Lung (tissue), 12 donors: ENCODE measurements around the gene PLEKHM3. TPM values are rescaled to one million over a fixed set of nuclear protein-coding genes. Genes with fewer than 3 reads are reported as not detected.
"Not testable (repeated sequence)": the region's sequence is repeated elsewhere in the genome, so short reads cannot be mapped to it uniquely, and the experiment has no call there.

Source experiments
- ATAC-seq: fragments of 200-7000 bp; cut with Tn5 transposase; one replicate; pipeline ENCODE4 v1.9.1; 2020; ENCODE audit warnings: moderate number of reproducible peaks; ENCODE audit not compliant: insufficient read depth, low FRiP score
- DNase-seq, 3 donors: peaks; one replicate each; pipeline ENCODE4 v3.0.0-alpha.2; 2013 to 2017
- H3K27ac ChIP-seq, 2 donors: one replicate each; pipeline ENCODE4 v1.5.1; 2013; ENCODE audit warnings: mild to moderate bottlenecking in 2 of 2, moderate library complexity in 2 of 2, control low read depth in 1 of 2, inconsistent platforms in 1 of 2, low read depth in 1 of 2, low read length in 1 of 2
- H3K27me3 ChIP-seq, 3 donors: one replicate each; pipeline ENCODE4 v1.5.1; 2013; ENCODE audit warnings: low read length in 2 of 3; ENCODE audit not compliant: control insufficient read depth in 3 of 3, insufficient read depth in 3 of 3
- H3K36me3 ChIP-seq, 4 donors: one replicate each; pipeline ENCODE4 v1.5.1; 2013; ENCODE audit warnings: low read length in 4 of 4, mild to moderate bottlenecking in 1 of 4, moderate library complexity in 1 of 4; ENCODE audit not compliant: control insufficient read depth in 4 of 4, insufficient read depth in 4 of 4
- H3K4me1 ChIP-seq, 5 donors: one replicate each; pipeline ENCODE4 v1.5.1; 2013; ENCODE audit warnings: low read length in 5 of 5, mild to moderate bottlenecking in 2 of 5, moderate library complexity in 1 of 5; ENCODE audit not compliant: control insufficient read depth in 5 of 5, insufficient read depth in 5 of 5
- H3K4me3 ChIP-seq: one replicate; pipeline ENCODE4 v1.5.1; 2013; ENCODE audit warnings: mild to moderate bottlenecking, control low read depth, moderate library complexity
- H3K9ac ChIP-seq, 2 donors: one replicate each; pipeline ENCODE4 v1.5.1; 2013; ENCODE audit warnings: low read length in 2 of 2, control low read depth in 1 of 2; ENCODE audit not compliant: insufficient read depth in 1 of 2
- H3K9me3 ChIP-seq, 4 donors: one replicate each; pipeline ENCODE4 v1.5.1; 2013; ENCODE audit warnings: low read length in 3 of 4, mild to moderate bottlenecking in 1 of 4, moderate library complexity in 1 of 4; ENCODE audit not compliant: control insufficient read depth in 4 of 4, insufficient read depth in 3 of 4
- CTCF ChIP-seq: IDR thresholded peaks from 2 replicates; pipeline ENCODE4 v1.5.1; 2012; ENCODE audit warnings: mild to moderate bottlenecking; ENCODE audit errors: control extremely low read depth, extremely low read depth
- WGBS, 2 donors: extraction: QIAGEN DNeasy Blood & Tissue Kit; methylation state at CpG; one replicate each; pipeline ENCODE4 v1.1.7; 2013; 5-methylcytosine and 5-hydroxymethylcytosine counted together
- polyA plus RNA-seq, 2 donors: library from polyadenylated mRNA; stranded (reverse); fragments of 200-250 nt; gene quantifications; one replicate each; pipeline ENCODE4 v1.2.1, GENCODE V29; 2013
- total RNA-seq, 2 donors: library from RNA; depleted of rRNA in 1 of 2; stranded (reverse); fragments of >200 nt in 1 of 2; gene quantifications; one replicate each; pipeline ENCODE4 v1.2.1, GENCODE V29; 2014 to 2021
- donor health status: control.
- donor health status: control.
- donor health status: Bipolar disorder and iron deficiency.
- donor health status: healthy.
- donor health status: DM: yes; HTN: yes; CAD: no.

The PLEKHM3 gene
- total and polyA plus RNA-seq, 4 donors: 5.6 to 32.9 (median 12.4) TPM

GRCh38 chr2:207911856-207912255 is 113.5 kb downstream of the PLEKHM3 start:
- Histone ChIP-seq H3K27ac (no peak overlapping the region), H3K4me1 (peaks cover 0 to 5% (median 0%) of the 10 kb centered on the region in 5 donors), H3K9ac (no peak overlapping the region), H3K27me3 (no peaks in the 10 kb centered on the region), H3K4me3 (no peak overlapping the region), H3K9me3 (no peaks in the 10 kb centered on the region), H3K36me3 (peaks cover 0 to 5% (median 0%) of the 10 kb centered on the region in 4 donors)
- TF ChIP-seq CTCF: no peak
- 78 to 90% methylated on average over 3 of the region's 3 CpGs for WGBS, 2 donors
- no peak for DNase-seq
- no peak for ATAC-seq

GRCh38 chr2:207911215-207911614 is 114.1 kb downstream of the PLEKHM3 start:
- peaks cover 0 to 5% (median under 1%) of the 10 kb centered on the region in 5 donors for H3K4me1 ChIP-seq
- peaks cover 0 to 5% (median 0%) of the 10 kb centered on the region in 4 donors for H3K36me3 ChIP-seq
- no peak for TF ChIP-seq CTCF
- DNase-seq (no peak), ATAC-seq (no peak)
- no peaks in the 10 kb centered on the region for H3K27me3 ChIP-seq
- H3K4me3 ChIP-seq: no peak overlapping the region
- no peak overlapping the region for H3K9ac ChIP-seq
- 93 to 95% methylated on average over 1 of the region's 1 CpG for WGBS, 2 donors
- no peaks in the 10 kb centered on the region for H3K9me3 ChIP-seq
- H3K27ac ChIP-seq: no peak overlapping the region

- DNase-seq, H3K27me3 ChIP-seq, H3K36me3 ChIP-seq, H3K9me3 ChIP-seq, H3K9ac ChIP-seq, ATAC-seq, H3K4me3 ChIP-seq, H3K27ac ChIP-seq: not testable (repeated sequence)
- H3K4me1 ChIP-seq: peaks cover 0 to 13% (median 3%) of the 10 kb centered on the region in 5 donors
- WGBS, 2 donors: 94 to 95% methylated on average over 5 of the region's 5 CpGs
Measured at GRCh38 chr2:207906495-207906894, 118.8 kb downstream of the PLEKHM3 start.

GRCh38 chr2:207905546-207905945 is 119.8 kb downstream of the PLEKHM3 start:
- Histone ChIP-seq H3K36me3 (peaks cover 0 to 7% (median 4%) of the 10 kb centered on the region in 4 donors), H3K9me3 (no peaks in the 10 kb centered on the region), H3K4me3 (no peak overlapping the region), H3K27ac (no peak overlapping the region), H3K27me3 (no peaks in the 10 kb centered on the region), H3K9ac (no peak overlapping the region), H3K4me1 (peaks cover 0 to 13% (median 3%) of the 10 kb centered on the region in 5 donors)
- no peak for TF ChIP-seq CTCF
- ATAC-seq (no peak), DNase-seq (no peak)
- WGBS, 2 donors: 71 to 82% methylated on average over 1 of the region's 1 CpG
